SH-SY5Y (cell line): ENCODE results near the gene SLX1A.

Experiments
- GATA2 ChIP-seq: IDR thresholded peaks from 2 replicates; pipeline ENCODE4 v1.6.1; 2011; ENCODE audit warnings: mild to moderate bottlenecking, low read depth, low read length
- GATA3 ChIP-seq: IDR thresholded peaks from 2 replicates; pipeline ENCODE4 v1.6.1; 2011; ENCODE audit warnings: low read depth, mild to moderate bottlenecking, low read length, moderate library complexity

GRCh38 chr16:30157214-30157613 lies 36.5 kb upstream of the SLX1A start:
- TF ChIP-seq GATA3 (no peak), GATA2 (no peak)
